ENCODE data around the gene USP11.
"Not testable (repeated sequence)": the region's sequence is repeated elsewhere in the genome, so short reads cannot be mapped to it uniquely, and the experiment has no call there.

The USP11 gene

DNA sequence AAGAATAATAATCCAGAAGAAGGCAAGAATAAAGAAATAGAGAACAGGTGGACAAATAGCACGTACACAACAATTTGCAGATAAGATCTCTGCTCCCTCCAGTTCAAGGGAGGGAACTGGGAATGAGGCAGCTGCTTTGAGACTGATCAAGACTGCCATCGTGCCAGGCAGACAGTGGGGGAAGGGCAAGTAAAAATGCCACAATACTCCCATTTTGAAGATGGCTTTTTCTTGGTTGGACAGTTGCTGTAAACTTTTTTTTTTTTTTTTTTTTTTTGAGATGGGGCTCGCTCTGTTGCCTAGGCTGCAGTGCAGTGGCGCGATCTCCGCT lies 17.2 kb downstream of the USP11 start:
- DNase-seq = no peak

- DNase-seq = not testable (repeated sequence)
These were observed 24.8 kb downstream of the USP11 start for GRCh38 chrX:47257620-47258019.

- DNase-seq = no peak
These were observed 31.8 kb downstream of the USP11 start for GRCh38 chrX:47264483-47265173.

GRCh38 chrX:47266643-47267042 lies 33.8 kb downstream of the USP11 start:
- DNase-seq = no peak

- DNase-seq = no peak
These were observed 39.2 kb downstream of the USP11 start for GRCh38 chrX:47272013-47272408.

DNA sequence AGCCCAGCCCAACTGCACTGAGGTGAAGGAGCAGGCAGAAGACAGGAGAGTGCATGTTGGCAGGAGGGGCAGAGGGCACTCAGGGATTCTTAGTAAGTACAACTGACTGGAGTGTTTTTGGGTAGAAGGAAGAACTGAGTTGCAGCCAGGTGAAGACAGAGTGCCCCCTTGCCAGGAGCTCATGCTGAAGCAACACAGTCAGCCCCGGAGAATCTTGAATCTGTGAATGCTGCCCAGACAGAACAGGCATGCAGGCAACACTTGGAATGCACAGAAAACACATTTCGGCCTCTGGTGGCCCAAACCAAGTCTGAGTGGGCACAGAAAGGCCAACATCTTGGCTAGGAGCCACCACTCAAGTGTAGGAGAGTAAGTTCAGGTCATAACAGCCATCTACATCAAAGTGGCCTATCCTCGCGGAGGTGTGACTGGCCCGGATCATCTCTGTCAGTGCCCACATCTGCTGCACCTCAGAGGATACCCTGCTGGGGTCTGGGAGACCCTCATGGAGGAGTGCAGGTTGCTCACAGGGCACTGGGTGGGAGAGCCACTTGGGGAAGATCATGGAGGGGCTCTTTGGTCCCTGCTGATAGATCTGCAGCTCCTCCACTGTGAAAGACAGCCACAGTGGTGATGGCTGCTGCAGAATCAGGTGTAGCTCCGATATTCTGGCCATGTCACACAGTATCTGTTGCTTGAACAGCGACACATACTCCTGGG lies 40.4 kb downstream of the USP11 start:
- DNase-seq = no peak

GRCh38 chrX:47278691-47279090 lies 45.9 kb downstream of the USP11 start:
- DNase-seq = no peak

DNA sequence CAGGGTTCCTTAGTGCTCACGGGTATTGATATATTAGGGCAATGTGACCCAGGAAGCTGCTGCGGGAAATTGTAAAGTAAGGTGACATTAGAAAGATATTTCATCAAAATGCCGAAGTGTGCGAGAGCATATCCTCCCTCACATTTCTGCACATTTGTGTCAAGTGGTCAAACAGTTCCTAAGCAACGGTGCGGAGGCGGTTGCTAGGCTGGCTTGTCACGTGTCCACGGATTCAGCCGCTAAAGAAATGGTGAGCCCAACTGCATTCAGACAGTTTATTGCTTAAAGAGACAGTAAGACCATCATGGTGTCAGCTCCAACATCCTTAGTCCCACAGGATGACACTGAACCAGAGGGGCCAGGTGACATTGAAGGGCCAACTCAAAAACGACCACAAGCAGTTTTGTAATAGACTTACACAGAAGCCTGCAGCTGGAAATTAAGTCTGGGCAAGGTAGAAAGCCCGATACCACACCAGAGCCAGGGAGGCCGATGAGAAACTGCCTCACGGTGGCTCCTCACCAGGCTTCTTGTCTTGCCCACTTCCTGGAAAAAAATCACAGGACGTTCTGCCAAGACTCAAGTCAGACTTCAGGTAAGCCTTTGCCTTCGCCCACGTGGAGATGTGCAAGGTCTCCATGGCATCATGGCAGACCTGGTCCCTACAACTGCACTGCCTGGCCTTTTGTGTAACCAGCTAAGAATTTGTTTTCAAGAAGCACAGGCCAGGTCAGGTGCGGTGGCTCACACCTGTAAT lies 50.4 kb downstream of the USP11 start:
- DNase-seq = no peak

- DNase-seq = not testable (repeated sequence)
These were observed 51.8 kb downstream of the USP11 start for GRCh38 chrX:47284616-47285015.

- DNase-seq = no peak
These were observed 53.1 kb downstream of the USP11 start for GRCh38 chrX:47285836-47286320.

GRCh38 chrX:47293106-47293505 lies 60.3 kb downstream of the USP11 start:
- no peak for DNase-seq

GRCh38 chrX:47296766-47297365 lies 64.1 kb downstream of the USP11 start:
- DNase-seq = no peak

DNA sequence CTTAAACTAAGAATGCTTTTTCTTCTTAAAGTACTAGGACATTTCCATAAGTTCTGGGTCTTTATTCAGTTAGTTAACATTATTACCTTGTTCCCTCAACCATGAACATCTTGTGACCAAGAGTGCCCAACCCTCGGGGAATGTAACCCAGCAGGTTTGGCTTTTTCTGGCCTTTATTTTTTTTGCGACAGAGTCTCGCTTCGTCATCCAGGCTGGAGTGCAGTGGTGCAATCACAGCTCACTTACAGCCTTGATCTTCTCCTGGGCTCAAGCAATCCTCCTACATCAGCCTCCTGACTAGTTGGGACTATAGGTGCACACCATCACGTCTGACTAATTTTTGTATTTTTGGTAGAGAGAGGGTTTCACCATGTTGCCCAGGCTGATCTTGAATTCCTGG lies 65.1 kb downstream of the USP11 start:
- DNase-seq = no peak
